Type B pancreatic cell (in vitro differentiated cells): ENCODE data around the gene CDH18. TPM values are rescaled to one million over a fixed set of nuclear protein-coding genes. Genes with fewer than 3 reads are reported as not detected.

Experiments used
- DNase-seq: peaks from one replicate; pipeline ENCODE4 v3.0.0; 2021; ENCODE audit warnings: mixed read lengths; ENCODE audit not compliant: unreplicated experiment; ENCODE audit errors: extremely low spot score
- H3K27ac Mint-ChIP-seq: 2 replicates; pipeline ENCODE4 v1.8.0; 2021; ENCODE audit warnings: mild to moderate bottlenecking, mixed read lengths
- H3K27me3 Mint-ChIP-seq: 2 replicates; pipeline ENCODE4 v1.8.0; 2021; ENCODE audit warnings: mixed read lengths
- H3K36me3 Mint-ChIP-seq: 2 replicates; pipeline ENCODE4 v1.8.0; 2021; ENCODE audit warnings: mixed read lengths
- H3K4me1 Mint-ChIP-seq: one replicate; pipeline ENCODE4 v1.8.0; 2021; ENCODE audit warnings: mixed read lengths; ENCODE audit not compliant: unreplicated experiment
- H3K4me3 Mint-ChIP-seq: 2 replicates; pipeline ENCODE4 v1.8.0; 2021; ENCODE audit warnings: mild to moderate bottlenecking, mixed read lengths
- H3K9me3 Mint-ChIP-seq: 2 replicates; pipeline ENCODE4 v1.8.0; 2021; ENCODE audit warnings: mixed read lengths
- total RNA-seq: library from RNA; stranded (reverse); gene quantifications from 2 replicates; pipeline ENCODE4 v1.2.1, GENCODE V29; 2021; ENCODE audit warnings: low replicate concordance
- TF ChIP-seq, protein P1 (sequence below): fragments of 200-600 bp; sonication (generic); conservative IDR thresholded peaks from 2 replicates; pipeline ENCODE4 v1.5.0; 2021; ENCODE audit warnings: antibody characterized with exemption, mild to moderate bottlenecking

Gene CDH18
- total RNA-seq, 1 donor from 2014 or later, result 20.2 TPM

DNA sequence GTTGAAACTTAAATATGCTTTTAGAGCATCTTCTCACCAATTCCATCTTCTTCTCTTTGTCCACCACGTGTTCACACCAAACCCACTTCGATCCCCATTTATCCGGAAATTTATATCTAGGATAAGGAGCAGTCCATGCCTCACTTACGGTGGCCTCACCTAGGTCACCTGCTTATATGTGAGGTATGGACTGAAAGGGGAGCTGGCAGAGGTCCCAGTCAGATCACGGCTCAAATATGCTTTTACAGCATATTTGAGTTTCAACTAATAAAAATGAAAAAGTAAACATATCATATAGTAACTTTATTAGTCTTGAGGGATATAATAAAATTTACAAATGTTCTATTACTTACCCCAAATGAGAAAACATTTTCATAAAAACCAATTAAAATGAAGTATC, 508.4 kb downstream of the CDH18 start:
- no peak overlapping the region for H3K4me3 Mint-ChIP-seq
- H3K4me1 Mint-ChIP-seq, result no peaks in the 10 kb centered on the region
- H3K9me3 Mint-ChIP-seq, result no peaks in the 10 kb centered on the region
- no peak for DNase-seq
- no peaks in the 10 kb centered on the region for H3K36me3 Mint-ChIP-seq
- no peaks in the 10 kb centered on the region for H3K27me3 Mint-ChIP-seq
- H3K27ac Mint-ChIP-seq, result no peak overlapping the region
- TF ChIP-seq, protein P1, sequence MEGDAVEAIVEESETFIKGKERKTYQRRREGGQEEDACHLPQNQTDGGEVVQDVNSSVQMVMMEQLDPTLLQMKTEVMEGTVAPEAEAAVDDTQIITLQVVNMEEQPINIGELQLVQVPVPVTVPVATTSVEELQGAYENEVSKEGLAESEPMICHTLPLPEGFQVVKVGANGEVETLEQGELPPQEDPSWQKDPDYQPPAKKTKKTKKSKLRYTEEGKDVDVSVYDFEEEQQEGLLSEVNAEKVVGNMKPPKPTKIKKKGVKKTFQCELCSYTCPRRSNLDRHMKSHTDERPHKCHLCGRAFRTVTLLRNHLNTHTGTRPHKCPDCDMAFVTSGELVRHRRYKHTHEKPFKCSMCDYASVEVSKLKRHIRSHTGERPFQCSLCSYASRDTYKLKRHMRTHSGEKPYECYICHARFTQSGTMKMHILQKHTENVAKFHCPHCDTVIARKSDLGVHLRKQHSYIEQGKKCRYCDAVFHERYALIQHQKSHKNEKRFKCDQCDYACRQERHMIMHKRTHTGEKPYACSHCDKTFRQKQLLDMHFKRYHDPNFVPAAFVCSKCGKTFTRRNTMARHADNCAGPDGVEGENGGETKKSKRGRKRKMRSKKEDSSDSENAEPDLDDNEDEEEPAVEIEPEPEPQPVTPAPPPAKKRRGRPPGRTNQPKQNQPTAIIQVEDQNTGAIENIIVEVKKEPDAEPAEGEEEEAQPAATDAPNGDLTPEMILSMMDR, result no peak

DNA sequence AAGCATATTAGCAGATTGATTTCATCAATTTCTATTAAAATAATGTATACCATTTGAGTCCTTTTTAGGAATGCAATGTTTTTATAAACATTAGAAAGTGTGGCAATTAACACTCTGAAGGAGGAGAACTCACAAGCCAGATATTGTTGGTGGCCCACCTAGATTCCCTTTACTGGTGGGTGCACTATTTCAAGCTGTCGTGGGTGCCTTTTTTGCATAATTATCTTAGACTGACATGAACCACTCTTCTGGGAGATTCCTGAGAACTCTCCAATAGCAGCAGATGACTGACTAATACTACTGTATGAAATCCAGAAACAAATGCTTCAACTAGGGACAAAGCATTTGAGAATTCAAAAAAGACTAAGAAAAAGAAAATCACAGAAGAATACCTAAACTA, 526.0 kb downstream of the CDH18 start:
- Mint-ChIP-seq H3K4me3 (no peak overlapping the region), H3K27ac (no peak overlapping the region), H3K36me3 (no peaks in the 10 kb centered on the region), H3K9me3 (no peaks in the 10 kb centered on the region), H3K27me3 (no peaks in the 10 kb centered on the region), H3K4me1 (no peaks in the 10 kb centered on the region)
- DNase-seq, result no peak
- TF ChIP-seq, protein P1, result no peak

DNA sequence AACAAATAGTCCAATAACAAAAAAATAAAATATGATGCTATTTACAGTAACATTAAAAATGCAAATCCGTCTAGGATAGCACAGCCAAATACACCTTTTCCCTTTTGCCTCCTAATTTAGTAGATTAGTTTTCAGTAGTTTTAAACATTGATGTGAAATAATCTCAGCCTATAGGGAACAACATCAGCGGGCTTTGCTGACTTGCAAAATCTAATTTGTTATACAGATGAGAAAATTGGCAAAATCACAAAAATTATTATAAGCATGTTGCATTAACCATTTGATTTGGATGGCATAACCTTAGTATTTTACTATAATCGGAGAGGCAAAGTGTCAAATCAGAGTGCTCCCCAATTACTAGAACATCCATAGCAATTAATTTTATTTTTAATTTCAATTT, 563.5 kb downstream of the CDH18 start:
- H3K4me3 Mint-ChIP-seq, result no peak overlapping the region
- DNase-seq, result no peak
- no peaks in the 10 kb centered on the region for H3K4me1 Mint-ChIP-seq
- TF ChIP-seq, protein P1, result no peak
- H3K36me3 Mint-ChIP-seq, result no peaks in the 10 kb centered on the region
- no peak overlapping the region for H3K27ac Mint-ChIP-seq
- no peaks in the 10 kb centered on the region for H3K9me3 Mint-ChIP-seq
- no peaks in the 10 kb centered on the region for H3K27me3 Mint-ChIP-seq
